ENCODE measurements around the gene BST1.
"Not testable (repeated sequence)": the region's sequence is repeated elsewhere in the genome, so short reads cannot be mapped to it uniquely, and the experiment has no call there.

DNA sequence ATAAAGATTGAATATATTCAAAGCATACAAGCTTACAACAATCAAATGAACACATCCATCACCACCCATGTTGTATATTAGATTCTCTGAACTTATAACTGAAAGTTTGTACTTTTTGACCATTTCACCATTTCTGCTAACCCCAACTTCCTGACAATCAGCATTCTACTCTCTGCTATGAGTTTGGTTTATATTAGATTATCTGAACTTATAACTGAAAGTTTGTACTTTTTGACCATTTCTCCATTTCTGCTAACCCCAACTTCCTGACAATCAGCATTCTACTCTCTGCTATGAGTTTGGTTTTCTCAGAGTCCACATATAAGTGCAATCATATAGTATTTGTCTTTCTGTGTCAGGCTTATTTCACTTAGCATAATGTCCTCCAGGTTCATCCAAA, 59.6 kb downstream of the BST1 start:
- TF ChIP-seq, protein P1, sequence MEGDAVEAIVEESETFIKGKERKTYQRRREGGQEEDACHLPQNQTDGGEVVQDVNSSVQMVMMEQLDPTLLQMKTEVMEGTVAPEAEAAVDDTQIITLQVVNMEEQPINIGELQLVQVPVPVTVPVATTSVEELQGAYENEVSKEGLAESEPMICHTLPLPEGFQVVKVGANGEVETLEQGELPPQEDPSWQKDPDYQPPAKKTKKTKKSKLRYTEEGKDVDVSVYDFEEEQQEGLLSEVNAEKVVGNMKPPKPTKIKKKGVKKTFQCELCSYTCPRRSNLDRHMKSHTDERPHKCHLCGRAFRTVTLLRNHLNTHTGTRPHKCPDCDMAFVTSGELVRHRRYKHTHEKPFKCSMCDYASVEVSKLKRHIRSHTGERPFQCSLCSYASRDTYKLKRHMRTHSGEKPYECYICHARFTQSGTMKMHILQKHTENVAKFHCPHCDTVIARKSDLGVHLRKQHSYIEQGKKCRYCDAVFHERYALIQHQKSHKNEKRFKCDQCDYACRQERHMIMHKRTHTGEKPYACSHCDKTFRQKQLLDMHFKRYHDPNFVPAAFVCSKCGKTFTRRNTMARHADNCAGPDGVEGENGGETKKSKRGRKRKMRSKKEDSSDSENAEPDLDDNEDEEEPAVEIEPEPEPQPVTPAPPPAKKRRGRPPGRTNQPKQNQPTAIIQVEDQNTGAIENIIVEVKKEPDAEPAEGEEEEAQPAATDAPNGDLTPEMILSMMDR (IDR thresholded peaks at IDR 0.05): not testable (repeated sequence)
- TF ChIP-seq POLR2A (IDR thresholded peaks at IDR 0.05): not testable (repeated sequence)
